Hematopoietic multipotent progenitor cell treated with erythropoietin and hydrocortisone succinate and interleukin-3 and kit ligand, for 17 days (in vitro differentiated cells): ENCODE results near the gene CDCA5.

Experiments
- DNase-seq: peaks from one replicate; pipeline ENCODE4 v3.0.0-alpha.2; 2015; ENCODE audit warnings: low spot score

The CDCA5 gene

GRCh38 chr11:65083834-65084597 is at the start of gene CDCA5, which contains the start of gene ZFPL1:
TSS of gene CDCA5 (minus strand) at chr11:65084040. CDS start at chr11:65083978, 62 bp downstream.
TSS of gene ZFPL1 (plus strand) at chr11:65084222. CDS start at chr11:65084699, 477 bp downstream.
- peak; percentile 98 for DNase-seq

DNA sequence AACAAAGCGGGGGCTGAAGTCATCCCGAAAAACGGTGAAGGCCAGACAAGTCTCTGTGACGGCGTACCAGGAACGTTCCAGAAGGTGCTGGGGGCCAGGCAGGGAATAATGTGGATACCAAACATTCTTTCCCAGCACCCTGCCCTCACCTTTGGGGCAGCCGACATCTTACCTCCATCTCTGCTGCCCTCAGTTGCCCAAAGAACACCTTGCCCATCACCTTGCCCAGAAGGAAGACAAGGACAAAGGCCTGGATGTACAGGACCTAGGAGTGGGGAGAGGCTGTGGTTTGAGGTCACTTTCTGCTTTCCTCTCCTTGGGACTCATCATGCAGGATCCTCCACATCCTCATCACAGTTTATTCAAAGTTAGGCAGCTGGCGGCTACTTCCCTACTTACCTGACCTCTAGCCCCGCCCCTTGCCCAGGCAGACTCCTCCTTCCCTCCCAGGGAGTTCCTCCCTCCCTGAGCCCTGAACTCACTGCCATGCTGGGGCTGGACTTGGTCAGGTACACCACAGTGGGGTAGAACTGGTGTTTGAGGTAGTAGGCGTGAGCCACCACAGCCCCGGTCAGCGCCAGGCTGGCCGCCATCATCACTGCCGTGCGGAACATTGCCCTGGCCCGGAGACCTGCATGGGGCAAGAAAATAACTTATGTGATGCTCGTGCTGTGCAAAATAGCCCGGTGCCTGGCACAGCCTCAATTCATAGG is 49.3 kb upstream of the CDCA5 start:
- DNase-seq = peak; percentile 77

- no peak for DNase-seq
These were observed 48.6 kb upstream of the CDCA5 start for GRCh38 chr11:65132238-65132987.

- no peak for DNase-seq
These were observed 48.0 kb upstream of the CDCA5 start for GRCh38 chr11:65131895-65132237.

- no peak for DNase-seq
These were observed 47.6 kb upstream of the CDCA5 start for GRCh38 chr11:65131417-65131776.

GRCh38 chr11:65130631-65131416 is 47.0 kb upstream of the CDCA5 start:
- no peak for DNase-seq

- no peak for DNase-seq
These were observed 46.0 kb upstream of the CDCA5 start for GRCh38 chr11:65129649-65130441.

DNA sequence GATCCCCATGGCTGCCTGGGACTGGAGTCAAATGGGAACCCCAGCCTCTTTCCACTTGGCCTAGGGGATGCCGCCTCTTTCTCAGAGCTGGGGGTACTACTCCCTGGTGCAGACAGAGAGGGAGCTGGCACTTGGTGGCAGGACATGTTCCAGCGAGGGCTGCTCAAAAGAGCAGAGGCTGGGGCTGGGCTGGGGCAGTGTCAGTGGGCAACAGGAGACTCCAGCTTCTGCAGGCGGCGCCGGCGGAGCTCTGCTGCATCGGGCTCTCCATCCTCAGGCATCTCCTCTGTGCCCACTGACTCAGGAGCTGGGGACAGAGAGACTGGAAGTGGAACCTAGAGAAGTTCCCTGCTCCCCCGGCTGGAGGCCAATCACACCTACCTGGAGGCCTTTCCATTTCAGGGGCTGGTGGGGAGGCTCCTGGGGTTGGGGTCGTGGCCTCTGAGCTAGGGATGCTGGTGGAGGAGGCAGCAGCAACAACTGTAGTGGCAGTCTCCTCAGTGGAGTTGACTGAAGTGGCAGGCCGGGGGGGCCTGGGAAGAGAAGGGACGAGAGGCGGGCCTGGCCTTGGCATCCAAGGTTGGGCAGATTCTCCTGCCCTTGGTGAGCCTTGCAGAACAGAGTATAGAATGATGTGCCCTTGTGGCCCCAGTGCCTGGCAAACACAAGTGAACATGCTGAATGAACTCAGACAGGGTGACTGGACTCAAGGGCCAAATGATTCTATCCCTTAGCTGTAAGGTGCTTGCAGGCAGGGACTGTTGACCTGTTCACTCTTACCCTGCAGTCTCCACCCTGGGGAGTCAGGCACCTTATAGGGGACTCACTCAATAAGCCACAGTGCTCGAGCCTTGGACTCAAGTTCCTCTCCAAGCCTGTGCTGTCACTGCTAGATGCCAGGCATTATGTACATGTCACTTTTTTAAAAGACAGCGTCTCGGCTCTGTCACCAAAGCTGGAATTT is 44.6 kb upstream of the CDCA5 start:
- no peak for DNase-seq

DNA sequence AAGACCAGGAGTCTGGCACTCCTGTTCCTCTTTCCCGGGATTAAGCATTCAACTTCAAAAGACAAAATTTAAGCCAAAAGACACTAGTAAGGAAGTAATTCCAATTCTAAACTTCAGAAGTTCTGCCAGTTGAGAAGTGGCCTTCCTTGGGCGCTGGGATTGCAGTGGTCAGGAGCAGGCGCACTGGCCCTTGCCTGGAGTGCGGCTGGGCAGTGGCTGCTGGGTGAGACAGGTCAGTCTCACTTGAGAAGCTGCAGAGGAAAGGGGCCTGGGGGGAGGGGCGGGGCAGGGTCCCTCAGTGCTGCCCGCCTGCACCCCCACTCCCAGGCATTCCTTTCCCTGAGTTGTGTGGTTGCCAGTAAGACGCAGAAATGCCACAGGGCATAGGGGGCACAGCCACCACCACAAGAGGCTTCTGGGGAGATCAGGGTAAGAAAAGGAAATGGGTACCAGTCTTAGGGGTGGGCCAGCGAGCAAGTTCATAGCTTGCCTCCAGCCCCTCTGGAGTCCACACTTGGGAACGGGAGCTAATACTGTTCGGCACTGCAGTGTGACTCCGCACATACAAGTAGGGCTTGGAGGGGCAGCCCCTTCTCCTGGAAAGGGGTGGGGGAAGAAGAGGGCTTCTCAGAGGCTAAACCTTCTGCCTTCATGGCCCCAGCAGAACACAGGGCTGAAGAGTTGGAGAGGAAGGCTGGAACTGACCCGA is 43.8 kb upstream of the CDCA5 start:
- DNase-seq = no peak

DNA sequence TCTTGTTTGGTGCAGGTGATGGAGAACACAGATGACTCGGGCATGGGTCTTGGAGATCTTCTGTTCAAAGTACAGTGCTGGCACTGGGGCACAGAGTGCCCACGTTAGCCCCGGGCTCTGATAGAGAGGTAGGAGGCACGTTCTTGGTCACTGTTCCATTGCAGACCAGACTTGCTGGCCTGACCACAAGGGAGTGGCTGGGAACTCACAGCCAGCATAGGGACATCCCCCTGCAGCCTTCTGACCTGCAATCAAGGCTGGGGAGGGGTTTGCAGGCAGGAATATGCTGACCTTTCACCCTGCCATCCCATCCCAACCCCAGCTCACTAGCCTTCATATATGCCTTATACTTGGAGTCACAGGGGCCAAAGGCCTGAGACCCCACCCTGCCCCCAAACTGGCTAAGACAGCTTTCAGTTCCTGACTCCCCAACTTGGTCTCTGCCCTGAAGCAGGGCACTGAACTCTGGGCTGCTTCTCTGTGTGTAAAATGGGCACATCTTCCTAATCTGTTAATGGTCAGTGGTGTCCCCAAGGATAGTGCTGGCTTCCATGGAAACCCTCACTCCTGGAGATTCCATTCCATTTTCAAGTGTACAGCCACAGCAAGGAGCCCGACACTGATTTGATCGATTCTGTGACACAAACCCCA is 42.9 kb upstream of the CDCA5 start:
- DNase-seq = no peak

DNA sequence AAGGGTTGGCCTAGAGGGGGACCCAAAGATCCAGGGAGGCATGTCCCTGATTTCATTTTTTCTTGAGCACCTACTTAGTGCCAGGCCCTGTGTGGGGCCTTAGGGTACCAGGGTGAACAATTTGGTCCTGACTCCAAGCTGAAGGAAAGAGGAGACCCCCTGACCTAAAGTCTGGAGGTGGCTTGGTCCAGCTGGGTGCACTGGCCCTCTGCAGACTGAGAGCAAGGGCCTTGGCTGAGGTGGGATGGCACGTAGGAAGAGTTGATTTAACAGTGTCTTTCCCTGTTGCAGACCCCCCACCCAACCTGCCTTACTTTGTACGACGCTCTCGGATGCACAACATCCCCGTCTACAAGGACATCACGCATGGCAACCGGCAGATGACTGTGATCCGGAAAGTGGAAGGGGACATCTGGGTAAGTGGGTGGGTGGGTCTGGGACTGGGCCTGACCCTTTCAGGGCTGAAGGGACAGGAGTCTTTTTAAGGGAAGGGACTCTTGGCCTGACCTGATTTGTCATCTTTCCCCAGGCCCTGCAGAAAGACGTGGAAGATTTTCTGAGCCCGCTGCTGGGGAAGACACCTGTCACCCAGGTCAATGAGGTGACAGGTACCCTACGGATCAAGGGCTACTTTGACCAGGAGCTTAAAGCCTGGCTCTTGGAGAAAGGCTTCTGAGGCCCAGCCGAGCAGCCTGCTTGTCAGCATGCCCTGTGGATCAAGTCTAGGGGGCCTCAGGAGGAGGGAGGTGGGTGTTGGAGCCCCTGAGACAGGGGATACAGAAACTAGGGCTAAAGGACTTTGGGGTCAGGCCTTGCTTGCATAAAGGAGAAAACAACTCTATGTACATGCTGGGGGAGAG is 41.6 kb upstream of the CDCA5 start:
- no peak for DNase-seq

DNA sequence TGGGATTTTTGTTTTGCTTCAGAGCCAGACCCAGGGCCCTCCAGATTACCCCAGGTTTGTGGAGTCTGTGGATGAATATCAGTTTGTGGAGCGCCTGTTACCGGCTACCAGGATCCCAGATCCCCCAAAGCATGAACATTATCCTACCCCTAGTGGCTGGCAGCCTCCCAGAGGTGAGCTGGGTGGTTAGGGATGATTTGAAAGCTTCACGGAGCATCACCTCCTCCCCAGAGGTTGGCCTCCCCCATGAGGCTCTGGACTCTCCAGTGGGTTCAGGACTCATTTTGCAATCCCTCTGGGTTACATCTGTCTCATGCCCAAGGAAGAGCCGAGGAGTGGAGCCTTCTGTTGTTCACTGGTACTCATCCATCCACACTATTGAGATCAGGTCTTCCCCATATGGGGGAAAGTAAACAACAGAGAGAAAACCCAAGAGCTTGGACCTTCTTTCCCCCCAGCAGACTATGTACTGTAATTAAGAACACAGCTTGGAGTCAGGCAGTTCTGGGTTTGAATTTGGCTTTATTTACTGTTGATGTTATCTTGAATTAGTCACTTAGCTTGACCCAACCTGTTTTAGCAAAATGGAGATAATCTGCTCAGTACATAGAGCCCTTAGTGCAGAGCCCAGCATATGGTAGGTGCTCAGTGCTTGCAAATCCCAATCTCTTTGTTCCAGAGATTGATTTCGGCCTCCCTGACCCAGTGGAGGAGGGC is 40.8 kb upstream of the CDCA5 start:
- DNase-seq = no peak

- DNase-seq = peak; percentile 99
These were observed 38.2 kb upstream of the CDCA5 start, which contains the start of the genes FAU and MRPL49 for GRCh38 chr11:65121865-65122696. TSS of gene FAU (minus strand) at chr11:65122134. CDS start at chr11:65121813, 321 bp downstream. TSS of gene MRPL49 (plus strand) at chr11:65122321. CDS start at chr11:65122347, 26 bp downstream.

- DNase-seq = peak; percentile 80
These were observed 37.6 kb upstream of the CDCA5 start for GRCh38 chr11:65121447-65121864.

DNA sequence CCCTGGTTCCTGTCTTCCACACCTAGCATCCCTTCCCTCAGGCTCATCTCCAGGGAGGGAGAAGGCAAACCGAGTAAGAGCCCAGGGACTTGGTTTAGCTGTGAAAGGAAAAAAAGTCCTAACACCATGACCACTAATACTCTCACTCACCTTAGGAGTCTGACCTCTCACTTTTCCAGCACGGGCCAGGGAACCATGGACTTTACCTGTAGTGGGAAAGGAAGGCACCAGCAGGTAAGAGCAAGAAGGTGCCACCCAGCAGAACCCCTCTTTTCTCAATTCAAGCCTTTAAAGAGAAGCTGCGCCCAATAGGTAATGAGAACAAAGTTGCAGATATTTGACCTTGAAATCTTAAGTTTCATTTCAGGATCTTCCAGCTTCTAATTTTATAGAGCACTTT is 37.0 kb upstream of the CDCA5 start:
- no peak for DNase-seq

DNA sequence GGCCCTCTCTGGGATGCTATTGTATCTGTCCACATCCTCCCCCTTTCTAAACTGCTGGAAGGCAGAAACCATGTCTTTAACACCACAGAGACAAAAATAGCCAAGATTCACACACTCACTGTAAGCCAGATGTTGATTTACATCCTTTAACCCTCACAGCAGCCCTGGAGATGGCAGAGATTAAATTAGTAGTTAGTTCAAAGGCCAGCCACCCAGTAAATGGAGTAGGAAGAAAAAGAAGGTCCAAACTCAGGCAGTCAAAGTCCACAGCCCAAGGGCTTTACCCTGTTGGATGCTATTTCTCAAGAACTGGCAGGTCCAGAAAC is 35.8 kb upstream of the CDCA5 start:
- DNase-seq = no peak
